ENCODE data around the gene SIMC1.

- no peak for TF ChIP-seq RAD21 (conservative IDR thresholded peaks at IDR 0.05 in 1 of 2, IDR thresholded peaks at IDR 0.05 in 1 of 2)
- TF ChIP-seq EP300 (IDR thresholded peaks at IDR 0.05) = no peak
- TF ChIP-seq POLR2A (IDR thresholded peaks at IDR 0.05; ENCODE audit: low read length) = no peak
- no peak for TF ChIP-seq CTCF (IDR thresholded peaks at IDR 0.05)
- TF ChIP-seq KDM1A (IDR thresholded peaks at IDR 0.05; ENCODE audit: low read depth) = no peak
- no peak for TF ChIP-seq RCOR1 (IDR thresholded peaks at IDR 0.05; ENCODE audit: low read depth, low read length)
- TF ChIP-seq ZFP36 (IDR thresholded peaks at IDR 0.05; ENCODE audit: borderline replicate concordance, partially characterized antibody) = no peak
- TF ChIP-seq POLR2AphosphoS2 (conservative IDR thresholded peaks at IDR 0.05; ENCODE audit: low read length) = no peak
- TF ChIP-seq FOSB (CRISPR knock-in tag; IDR thresholded peaks at IDR 0.05) = no peak
- TF ChIP-seq CHD2 (IDR thresholded peaks at IDR 0.05; ENCODE audit: low read length, partially characterized antibody) = no peak
Measured at GRCh38 chr5:176320577-176320976, 82.4 kb downstream of the SIMC1 start.
